ENCODE measurements around the gene GAS5. TPM values are rescaled to one million over a fixed set of nuclear protein-coding genes. Genes with fewer than 3 reads are reported as not detected.

The GAS5 gene
- total RNA-seq, 1 donor from 2014 or later = 466 TPM

- DNase-seq (ENCODE audit: extremely low spot score in 2 of 2) = no peak
- Histone ChIP-seq H3K36me3 (no peaks in the 10 kb centered on the region), H3K4me3 (no peak overlapping the region), H3K9me3 (no peaks in the 10 kb centered on the region), H3K4me1 (no peaks in the 10 kb centered on the region), H3K27ac (no peak overlapping the region), H3K27me3 (no peaks in the 10 kb centered on the region)
- intact Hi-C loops (cut with DNase I) = no loop called here
- TF ChIP-seq CTCF (IDR thresholded peaks at IDR 0.05) = no peak
- no peak for TF ChIP-seq POLR2A (IDR thresholded peaks at IDR 0.05)
- TF ChIP-seq POLR2AphosphoS5 (IDR thresholded peaks at IDR 0.05; ENCODE audit: insufficient read depth in 1 of 2, low read depth in 1 of 2) = no peak
Observed at GRCh38 chr1:173913111-173913510, 45.3 kb upstream of the GAS5 start.

- Histone ChIP-seq H3K36me3 (no peaks in the 10 kb centered on the region), H3K27me3 (no peaks in the 10 kb centered on the region), H3K27ac (no peak overlapping the region), H3K9me3 (no peaks in the 10 kb centered on the region), H3K4me1 (no peaks in the 10 kb centered on the region), H3K4me3 (no peak overlapping the region)
- TF ChIP-seq CTCF (IDR thresholded peaks at IDR 0.05) (no peak), POLR2AphosphoS5 (IDR thresholded peaks at IDR 0.05; ENCODE audit: insufficient read depth in 1 of 2, low read depth in 1 of 2) (no peak), POLR2A (IDR thresholded peaks at IDR 0.05) (no peak)
- intact Hi-C loops (cut with DNase I) = no loop called here
- DNase-seq (ENCODE audit: extremely low spot score in 2 of 2) = no peak
Observed at GRCh38 chr1:173903827-173904531, 36.2 kb upstream of the GAS5 start.

- H3K4me3 ChIP-seq = no peak overlapping the region
- no peaks in the 10 kb centered on the region for H3K36me3 ChIP-seq
- intact Hi-C loops (cut with DNase I) = no loop called here
- no peaks in the 10 kb centered on the region for H3K27me3 ChIP-seq
- no peak for DNase-seq (ENCODE audit: extremely low spot score in 2 of 2)
- H3K27ac ChIP-seq = no peak overlapping the region
- TF ChIP-seq CTCF (IDR thresholded peaks at IDR 0.05) = no peak
- TF ChIP-seq POLR2A (IDR thresholded peaks at IDR 0.05) = no peak
- TF ChIP-seq POLR2AphosphoS5 (IDR thresholded peaks at IDR 0.05; ENCODE audit: insufficient read depth in 1 of 2, low read depth in 1 of 2) = no peak
- H3K4me1 ChIP-seq = no peaks in the 10 kb centered on the region
- H3K9me3 ChIP-seq = no peaks in the 10 kb centered on the region
Observed at GRCh38 chr1:173900992-173901391, 33.2 kb upstream of the GAS5 start.

GRCh38 chr1:173900427-173900826 lies 32.6 kb upstream of the GAS5 start:
- Histone ChIP-seq H3K9me3 (no peaks in the 10 kb centered on the region), H3K27ac (no peak overlapping the region), H3K4me1 (no peaks in the 10 kb centered on the region), H3K27me3 (no peaks in the 10 kb centered on the region), H3K36me3 (no peaks in the 10 kb centered on the region), H3K4me3 (no peak overlapping the region)
- DNase-seq (ENCODE audit: extremely low spot score in 2 of 2) = no peak
- intact Hi-C loops (cut with DNase I) = no loop called here
- TF ChIP-seq POLR2A (IDR thresholded peaks at IDR 0.05) (no peak), CTCF (IDR thresholded peaks at IDR 0.05) (no peak), POLR2AphosphoS5 (IDR thresholded peaks at IDR 0.05; ENCODE audit: insufficient read depth in 1 of 2, low read depth in 1 of 2) (no peak)

- Histone ChIP-seq H3K4me1 (no peaks in the 10 kb centered on the region), H3K27me3 (no peaks in the 10 kb centered on the region), H3K9me3 (no peaks in the 10 kb centered on the region), H3K27ac (no peak overlapping the region), H3K36me3 (no peaks in the 10 kb centered on the region), H3K4me3 (no peak overlapping the region)
- TF ChIP-seq POLR2A (IDR thresholded peaks at IDR 0.05) (no peak), POLR2AphosphoS5 (IDR thresholded peaks at IDR 0.05; ENCODE audit: insufficient read depth in 1 of 2, low read depth in 1 of 2) (no peak), CTCF (IDR thresholded peaks at IDR 0.05) (no peak)
- intact Hi-C loops (cut with DNase I) = no loop called here
- no peak for DNase-seq (ENCODE audit: extremely low spot score in 2 of 2)
Observed at GRCh38 chr1:173894189-173894588, 26.4 kb upstream of the GAS5 start.

Data from vagina (tissue), 2 donors.